ENCODE measurements around the gene OR6X1. TPM values are rescaled to one million over a fixed set of nuclear protein-coding genes. Genes with fewer than 3 reads are reported as not detected.
"Not testable (repeated sequence)": the region's sequence is repeated elsewhere in the genome, so short reads cannot be mapped to it uniquely, and the experiment has no call there.

OR6X1 gene
- total RNA-seq, 4 donors from 2014 or later, result not detected

DNA sequence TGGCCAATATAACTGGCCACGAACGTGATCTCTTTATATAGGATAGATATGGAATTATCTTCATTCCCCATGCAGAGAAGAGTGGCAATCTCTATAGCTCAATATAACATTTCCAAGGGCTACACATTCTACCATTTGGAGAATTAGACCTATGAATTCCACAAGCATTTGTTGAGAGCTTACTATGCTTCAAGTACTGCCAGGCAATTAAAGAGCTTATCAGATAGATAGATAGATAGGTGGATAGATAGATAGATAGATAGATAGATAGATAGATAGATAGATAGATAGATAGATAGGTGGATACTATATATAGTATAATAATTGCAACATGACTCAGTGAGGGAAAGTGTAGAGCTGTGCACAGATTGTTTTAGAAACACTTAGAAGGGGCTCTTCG, 1.5 kb upstream of the OR6X1 start:
- Histone ChIP-seq H3K27ac (no peak overlapping the region), H3K9me3 (no peaks in the 10 kb centered on the region), H3K36me3 (no peaks in the 10 kb centered on the region), H3K4me3 (no peak overlapping the region), H3K27me3 (no peaks in the 10 kb centered on the region), H3K4me1 (no peaks in the 10 kb centered on the region)
- DNase-seq, result no peak
- TF ChIP-seq POLR2A (IDR thresholded peaks at IDR 0.05), result no peak
- TF ChIP-seq, protein P1, sequence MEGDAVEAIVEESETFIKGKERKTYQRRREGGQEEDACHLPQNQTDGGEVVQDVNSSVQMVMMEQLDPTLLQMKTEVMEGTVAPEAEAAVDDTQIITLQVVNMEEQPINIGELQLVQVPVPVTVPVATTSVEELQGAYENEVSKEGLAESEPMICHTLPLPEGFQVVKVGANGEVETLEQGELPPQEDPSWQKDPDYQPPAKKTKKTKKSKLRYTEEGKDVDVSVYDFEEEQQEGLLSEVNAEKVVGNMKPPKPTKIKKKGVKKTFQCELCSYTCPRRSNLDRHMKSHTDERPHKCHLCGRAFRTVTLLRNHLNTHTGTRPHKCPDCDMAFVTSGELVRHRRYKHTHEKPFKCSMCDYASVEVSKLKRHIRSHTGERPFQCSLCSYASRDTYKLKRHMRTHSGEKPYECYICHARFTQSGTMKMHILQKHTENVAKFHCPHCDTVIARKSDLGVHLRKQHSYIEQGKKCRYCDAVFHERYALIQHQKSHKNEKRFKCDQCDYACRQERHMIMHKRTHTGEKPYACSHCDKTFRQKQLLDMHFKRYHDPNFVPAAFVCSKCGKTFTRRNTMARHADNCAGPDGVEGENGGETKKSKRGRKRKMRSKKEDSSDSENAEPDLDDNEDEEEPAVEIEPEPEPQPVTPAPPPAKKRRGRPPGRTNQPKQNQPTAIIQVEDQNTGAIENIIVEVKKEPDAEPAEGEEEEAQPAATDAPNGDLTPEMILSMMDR (IDR thresholded peaks at IDR 0.05), result no peak

DNA sequence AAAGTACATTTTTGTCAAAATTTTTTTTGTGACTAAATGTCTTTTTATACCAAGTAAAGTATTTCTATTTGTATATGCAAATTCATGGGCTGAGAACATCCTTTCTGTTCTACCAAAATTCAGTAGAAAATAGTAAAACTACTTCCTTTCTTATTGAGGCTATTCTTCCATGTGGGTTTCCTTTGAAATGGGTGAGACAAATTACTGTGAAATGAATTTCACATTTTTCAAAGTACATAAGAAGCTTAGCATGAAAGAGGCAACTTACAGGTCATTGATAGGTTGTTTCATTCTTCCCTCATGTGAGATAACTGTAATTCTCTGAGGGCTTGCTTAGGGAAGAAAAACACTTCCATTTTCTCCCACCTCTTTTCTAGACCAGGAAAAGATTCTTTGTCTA, 1.0 kb upstream of the OR6X1 start:
- H3K4me1 ChIP-seq, result no peaks in the 10 kb centered on the region
- no peak overlapping the region for H3K4me3 ChIP-seq
- no peak for DNase-seq
- no peak overlapping the region for H3K27ac ChIP-seq
- TF ChIP-seq, protein P1 (IDR thresholded peaks at IDR 0.05), result no peak
- TF ChIP-seq POLR2A (IDR thresholded peaks at IDR 0.05), result no peak
- no peaks in the 10 kb centered on the region for H3K27me3 ChIP-seq
- H3K36me3 ChIP-seq, result no peaks in the 10 kb centered on the region
- H3K9me3 ChIP-seq, result no peaks in the 10 kb centered on the region

DNA sequence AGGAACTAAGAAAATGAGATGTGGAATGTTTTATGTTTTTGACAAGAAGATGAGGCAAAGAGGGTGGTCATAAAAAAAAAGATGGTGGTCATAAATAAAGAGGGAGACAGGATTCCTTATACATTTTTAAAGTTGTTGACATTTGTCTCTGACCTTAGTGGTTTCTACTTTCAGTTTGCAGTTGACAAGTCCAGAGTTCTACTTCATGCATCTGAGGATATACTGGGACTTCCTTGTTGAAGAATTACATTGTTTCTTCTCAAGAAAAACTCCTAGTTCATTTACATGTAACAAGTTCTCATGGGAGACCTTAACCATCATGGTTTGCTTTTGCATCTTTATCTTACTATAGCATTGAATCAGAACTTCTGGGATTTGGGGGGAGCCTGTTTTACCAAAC, 1.2 kb downstream of the OR6X1 start:
- Histone ChIP-seq H3K27me3 (no peaks in the 10 kb centered on the region), H3K36me3 (no peaks in the 10 kb centered on the region), H3K9me3 (no peaks in the 10 kb centered on the region), H3K27ac (no peak overlapping the region), H3K4me3 (no peak overlapping the region), H3K4me1 (no peaks in the 10 kb centered on the region)
- DNase-seq, result no peak
- no peak for TF ChIP-seq POLR2A (IDR thresholded peaks at IDR 0.05)
- TF ChIP-seq, protein P1 (IDR thresholded peaks at IDR 0.05), result no peak

DNA sequence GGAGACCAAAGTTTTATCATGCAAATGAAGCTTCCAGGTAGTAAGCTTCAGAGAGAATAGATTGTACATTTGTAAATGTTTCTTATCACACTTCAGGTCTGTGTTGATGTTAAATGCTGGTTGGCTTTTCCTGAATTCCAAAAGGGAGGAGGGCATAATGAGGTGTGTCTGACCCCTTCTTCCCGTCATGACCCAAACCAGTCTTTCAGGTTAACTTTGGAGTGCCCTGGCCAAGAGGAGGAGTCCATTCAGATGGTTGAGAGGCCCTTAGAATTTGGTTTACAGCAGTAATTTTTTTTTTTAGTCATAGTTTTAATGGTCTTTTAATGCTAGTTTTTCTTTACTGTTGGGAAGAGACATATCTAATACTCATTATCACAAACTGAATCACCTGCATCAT, 2.5 kb downstream of the OR6X1 start:
- Histone ChIP-seq H3K27me3 (no peaks in the 10 kb centered on the region), H3K4me3 (no peak overlapping the region), H3K4me1 (no peaks in the 10 kb centered on the region), H3K36me3 (no peaks in the 10 kb centered on the region), H3K27ac (no peak overlapping the region), H3K9me3 (no peaks in the 10 kb centered on the region)
- no peak for DNase-seq
- TF ChIP-seq POLR2A (IDR thresholded peaks at IDR 0.05), result no peak
- TF ChIP-seq, protein P1 (IDR thresholded peaks at IDR 0.05), result no peak

DNA sequence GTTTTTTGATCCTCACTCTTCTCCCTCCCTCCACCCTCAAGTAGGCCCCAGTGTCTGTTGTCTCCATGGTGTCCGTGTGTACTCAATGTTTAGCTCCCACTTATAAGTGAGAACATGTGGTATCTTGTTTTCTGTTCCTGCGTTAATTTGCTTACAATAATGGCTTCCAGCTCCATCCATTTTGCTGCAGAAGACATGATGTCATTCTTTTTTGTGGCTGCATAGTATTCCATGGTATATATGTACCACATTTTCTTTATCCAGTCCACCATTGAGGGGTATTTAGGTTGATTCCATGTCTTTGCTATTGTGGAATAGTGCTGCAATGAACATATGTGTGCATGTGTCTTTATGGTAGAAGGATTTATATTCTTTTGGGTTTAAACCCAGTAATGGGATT, 6.0 kb downstream of the OR6X1 start:
- not testable (repeated sequence) for H3K9me3 ChIP-seq, H3K27me3 ChIP-seq, H3K4me1 ChIP-seq, H3K27ac ChIP-seq, DNase-seq, H3K36me3 ChIP-seq, H3K4me3 ChIP-seq

DNA sequence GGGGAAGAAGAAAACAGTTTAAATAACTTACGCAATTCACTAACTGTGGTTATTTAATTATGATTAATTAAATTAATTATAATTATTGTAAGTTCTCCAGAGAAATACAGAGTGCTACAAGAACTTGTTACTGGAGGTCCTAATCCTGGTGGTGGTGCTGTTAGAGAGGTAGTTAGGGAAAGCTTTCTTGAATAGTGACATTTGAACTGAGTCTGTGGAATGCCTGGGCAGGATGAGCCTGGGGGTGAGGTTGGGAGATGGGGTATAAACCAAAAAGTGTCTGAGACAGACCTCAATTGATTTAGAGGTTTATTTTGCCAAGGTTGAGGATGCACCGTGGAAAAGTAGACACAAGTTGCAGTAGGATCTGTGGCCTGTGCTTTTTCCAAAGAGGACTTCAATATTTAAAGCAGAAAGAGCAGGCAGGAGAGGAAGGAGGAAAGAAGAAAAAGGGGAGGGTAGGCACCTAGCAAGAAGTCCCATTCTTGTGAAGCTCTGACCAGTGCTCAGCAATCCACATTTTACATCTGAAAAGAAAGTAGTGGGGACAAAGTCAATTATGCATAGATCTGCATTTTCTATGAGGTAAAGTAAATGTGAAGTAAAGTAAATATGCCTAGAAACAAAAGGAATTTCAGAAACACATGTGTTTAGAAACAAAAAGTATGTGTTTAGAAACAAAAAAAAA, 8.4 kb downstream of the OR6X1 start:
- H3K4me3 ChIP-seq, result no peak overlapping the region
- no peaks in the 10 kb centered on the region for H3K27me3 ChIP-seq
- DNase-seq, result no peak
- no peaks in the 10 kb centered on the region for H3K9me3 ChIP-seq
- H3K4me1 ChIP-seq, result peaks cover 0 to under 1% (median 0%) of the 10 kb centered on the region in 4 donors
- no peak for TF ChIP-seq POLR2A (IDR thresholded peaks at IDR 0.05)
- TF ChIP-seq, protein P1 (IDR thresholded peaks at IDR 0.05), result no peak
- H3K36me3 ChIP-seq, result no peaks in the 10 kb centered on the region
- no peak overlapping the region for H3K27ac ChIP-seq
